WTC11 (cell line): ENCODE results near the gene GPR150. TPM values are rescaled to one million over a fixed set of nuclear protein-coding genes. Genes with fewer than 3 reads are reported as not detected.

ENCODE experiments used
- ATAC-seq: fragments of 200-7000 bp; cut with Tn5 transposase; 2 replicates; pipeline ENCODE4 v1.10.0; 2021; ENCODE audit warnings: mild to moderate bottlenecking, moderate library complexity
- CTCF ChIA-PET: fragments of 300-600 bp; sonication (Branson Sonifier 250); formaldehyde crosslinking; loops from one replicate; lab custom pipeline; 2021; ENCODE audit warnings: antibody characterized with exemption; lab: Charles Lee
- POLR2A ChIA-PET: fragments of 350-600 bp; sonication (Branson Sonifier 250); formaldehyde crosslinking; loops from one replicate; lab custom pipeline; 2021; ENCODE audit warnings: antibody characterized with exemption; lab: Charles Lee
- DNase-seq: peaks from one replicate; pipeline ENCODE4 v3.0.0; 2021; ENCODE audit warnings: low spot score
- H3K27ac Mint-ChIP-seq: 2 replicates; pipeline ENCODE4 v1.8.0; 2021; ENCODE audit warnings: mixed read lengths
- H3K27me3 Mint-ChIP-seq: 2 replicates; pipeline ENCODE4 v1.8.0; 2021; ENCODE audit warnings: low read depth, mild to moderate bottlenecking, moderate library complexity, mixed read lengths
- H3K36me3 Mint-ChIP-seq: 2 replicates; pipeline ENCODE4 v1.8.0; 2021; ENCODE audit warnings: mixed read lengths
- H3K4me1 Mint-ChIP-seq: 2 replicates; pipeline ENCODE4 v1.8.0; 2022; ENCODE audit warnings: mixed read lengths
- H3K4me3 Mint-ChIP-seq: 2 replicates; pipeline ENCODE4 v1.8.0; 2021; ENCODE audit warnings: mild to moderate bottlenecking, moderate library complexity, mixed read lengths
- H3K9me3 Mint-ChIP-seq: 2 replicates; pipeline ENCODE4 v1.8.0; 2021; ENCODE audit warnings: mixed read lengths
- ARID4B ChIP-seq: sonication (generic); formaldehyde crosslinking; IDR thresholded peaks from 2 replicates; pipeline ENCODE4 v1.8.0; 2023; ENCODE audit warnings: missing genetic modification reagents, mild to moderate bottlenecking, borderline replicate concordance
- ELF4 ChIP-seq: sonication (generic); formaldehyde crosslinking; IDR thresholded peaks from 2 replicates; pipeline ENCODE4 v1.8.1; 2022; ENCODE audit warnings: low read depth, mild to moderate bottlenecking, moderate library complexity, missing genetic modification reagents
- FOXK1 ChIP-seq: sonication (generic); formaldehyde crosslinking; IDR thresholded peaks from 2 replicates; pipeline ENCODE4 v1.8.0; 2022; ENCODE audit warnings: mild to moderate bottlenecking, moderate library complexity, missing genetic modification reagents
- FOXP4 ChIP-seq: sonication (generic); formaldehyde crosslinking; IDR thresholded peaks from 2 replicates; pipeline ENCODE4 v1.8.0; 2022; ENCODE audit warnings: mild to moderate bottlenecking, missing genetic modification reagents
- GTF2I ChIP-seq: fragments of 250-450 bp; sonication (Bioruptor Pico); conservative IDR thresholded peaks from 2 replicates; pipeline ENCODE4 v1.4.0; 2021; ENCODE audit warnings: mild to moderate bottlenecking
- IRF1 ChIP-seq: sonication (generic); formaldehyde crosslinking; IDR thresholded peaks from 2 replicates; pipeline ENCODE4 v1.8.0; 2023; ENCODE audit warnings: missing genetic modification reagents
- JUN ChIP-seq: sonication (generic); formaldehyde crosslinking; IDR thresholded peaks from 2 replicates; pipeline ENCODE4 v1.8.0; 2023; ENCODE audit warnings: mild to moderate bottlenecking, missing genetic modification reagents
- OVOL2 ChIP-seq: fragments of 250-450 bp; sonication (Bioruptor Pico); IDR thresholded peaks from 2 replicates; pipeline ENCODE4 v1.9.0; 2021; ENCODE audit warnings: mild to moderate bottlenecking, borderline replicate concordance
- PRDM15 ChIP-seq: sonication (generic); formaldehyde crosslinking; IDR thresholded peaks from 2 replicates; pipeline ENCODE4 v1.8.0; 2022; ENCODE audit warnings: missing genetic modification reagents
- PREB ChIP-seq: sonication (generic); formaldehyde crosslinking; IDR thresholded peaks from 2 replicates; pipeline ENCODE4 v1.8.1; 2022; ENCODE audit warnings: mild to moderate bottlenecking, missing genetic modification reagents, moderate library complexity, borderline replicate concordance
- RORB ChIP-seq: fragments of 250-450 bp; sonication (Bioruptor Pico); IDR thresholded peaks from 2 replicates; pipeline ENCODE4 v1.9.0; 2021; ENCODE audit warnings: mild to moderate bottlenecking
- TEAD1 ChIP-seq: sonication (generic); formaldehyde crosslinking; IDR thresholded peaks from 2 replicates; pipeline ENCODE4 v1.8.0; 2022; ENCODE audit warnings: mild to moderate bottlenecking, missing genetic modification reagents
- TEAD4 ChIP-seq: sonication (generic); formaldehyde crosslinking; IDR thresholded peaks from 2 replicates; pipeline ENCODE4 v1.8.0; 2022; ENCODE audit warnings: mild to moderate bottlenecking, missing genetic modification reagents
- USF2 ChIP-seq: sonication (generic); formaldehyde crosslinking; IDR thresholded peaks from 2 replicates; pipeline ENCODE4 v1.8.1; 2023; ENCODE audit warnings: mild to moderate bottlenecking, missing genetic modification reagents, moderate library complexity
- ZMAT4 ChIP-seq: fragments of 250-450 bp; sonication (Bioruptor Pico); IDR thresholded peaks from 2 replicates; pipeline ENCODE4 v1.9.0; 2021; ENCODE audit warnings: mild to moderate bottlenecking
- ZNF317 ChIP-seq: sonication (generic); formaldehyde crosslinking; IDR thresholded peaks from 2 replicates; pipeline ENCODE4 v1.8.1; 2023; ENCODE audit warnings: low read depth, mild to moderate bottlenecking, moderate library complexity, missing genetic modification reagents, borderline replicate concordance
- ZNF512 ChIP-seq: sonication (generic); formaldehyde crosslinking; IDR thresholded peaks from 2 replicates; pipeline ENCODE4 v1.8.1; 2022; ENCODE audit warnings: missing genetic modification reagents, borderline replicate concordance
- ZNF532 ChIP-seq: fragments of 250-450 bp; sonication (Bioruptor Pico); IDR thresholded peaks from 2 replicates; pipeline ENCODE4 v1.9.0; 2021; ENCODE audit warnings: mild to moderate bottlenecking, borderline replicate concordance
- total RNA-seq: library from RNA; stranded (reverse); gene quantifications from 3 replicates; pipeline ENCODE4 v1.2.3, GENCODE V29; 2021

Gene GPR150
- total RNA-seq, 1 experiment from 2014 or later, result 0.13 TPM

- ChIA-PET POLR2A (no interaction called here), CTCF (no interaction called here)
- Mint-ChIP-seq H3K4me3 (peak overlapping the region; percentile 80), H3K27me3 (peaks cover 64% of the 10 kb centered on the region), H3K9me3 (peaks cover 5% of the 10 kb centered on the region; the same call in 1 of the 2 replicates), H3K36me3 (peaks cover 3% of the 10 kb centered on the region; the same call in 1 of the 2 replicates), H3K27ac (no peak overlapping the region), H3K4me1 (peaks cover 18% of the 10 kb centered on the region)
- no peak for ATAC-seq
- TF ChIP-seq JUN (CRISPR knock-in tag) (no peak), GTF2I (CRISPR knock-in tag) (no peak), ZNF532 (no peak), OVOL2 (CRISPR knock-in tag) (no peak), USF2 (no peak), ZNF317 (CRISPR knock-in tag) (no peak), FOXP4 (CRISPR knock-in tag) (no peak), PREB (CRISPR knock-in tag) (no peak), TEAD1 (CRISPR knock-in tag) (no peak), ARID4B (no peak), FOXK1 (CRISPR knock-in tag) (no peak), PRDM15 (no peak), TEAD4 (CRISPR knock-in tag) (no peak), ELF4 (CRISPR knock-in tag) (no peak), IRF1 (CRISPR knock-in tag) (no peak), RORB (no peak), ZMAT4 (no peak), ZNF512 (no peak)
- no peak for DNase-seq
Measured at GRCh38 chr5:95619096-95619495, 791 bp upstream of the GPR150 start.
